KOPT-K1 (cell line): Measurements from ENCODE around the gene SLC17A8.

ENCODE experiments used
- H3K27ac ChIP-seq: fragments of 200-600 bp; sonication (generic); 2 replicates; pipeline ENCODE4 v1.5.1; 2016; ENCODE audit warnings: antibody characterized with exemption, mild to moderate bottlenecking, low read depth, low read length; ENCODE audit not compliant: poor library complexity, severe bottlenecking
- H3K36me3 ChIP-seq: fragments of 200-600 bp; sonication (generic); 2 replicates; pipeline ENCODE4 v1.5.1; 2017; ENCODE audit warnings: antibody characterized with exemption, mild to moderate bottlenecking, low read length, moderate library complexity; ENCODE audit not compliant: insufficient read depth
- H3K9me3 ChIP-seq: fragments of 200-600 bp; sonication (generic); 2 replicates; pipeline ENCODE4 v1.5.1; 2017; ENCODE audit warnings: antibody characterized with exemption, low read length, mild to moderate bottlenecking; ENCODE audit not compliant: insufficient read depth, poor library complexity, severe bottlenecking

The SLC17A8 gene

GRCh38 chr12:100433701-100434100 lies 76.8 kb downstream of the SLC17A8 start:
- H3K9me3 ChIP-seq = no peaks in the 10 kb centered on the region
- H3K27ac ChIP-seq = no peak overlapping the region
- no peaks in the 10 kb centered on the region for H3K36me3 ChIP-seq

GRCh38 chr12:100434177-100434576 lies 77.3 kb downstream of the SLC17A8 start:
- no peaks in the 10 kb centered on the region for H3K9me3 ChIP-seq

GRCh38 chr12:100435957-100436356 lies 79.1 kb downstream of the SLC17A8 start:
- Histone ChIP-seq H3K9me3 (no peaks in the 10 kb centered on the region), H3K36me3 (no peaks in the 10 kb centered on the region), H3K27ac (no peak overlapping the region)

More at GRCh38 chr12:100434177-100434576, 77.3 kb downstream of the SLC17A8 start:
- H3K27ac ChIP-seq = no peak overlapping the region
- no peaks in the 10 kb centered on the region for H3K36me3 ChIP-seq

- no peak overlapping the region for H3K27ac ChIP-seq
- no peaks in the 10 kb centered on the region for H3K9me3 ChIP-seq
- H3K36me3 ChIP-seq = no peaks in the 10 kb centered on the region
These were observed 80.4 kb downstream of the SLC17A8 start for GRCh38 chr12:100437038-100437841.

GRCh38 chr12:100439797-100440196 lies 82.9 kb downstream of the SLC17A8 start:
- Histone ChIP-seq H3K36me3 (no peaks in the 10 kb centered on the region), H3K27ac (no peak overlapping the region), H3K9me3 (no peaks in the 10 kb centered on the region)

GRCh38 chr12:100442403-100442802 lies 85.5 kb downstream of the SLC17A8 start:
- H3K27ac ChIP-seq = no peak overlapping the region
- H3K36me3 ChIP-seq = no peaks in the 10 kb centered on the region
- no peaks in the 10 kb centered on the region for H3K9me3 ChIP-seq

GRCh38 chr12:100443434-100443833 lies 86.6 kb downstream of the SLC17A8 start:
- H3K27ac ChIP-seq = no peak overlapping the region

GRCh38 chr12:100445081-100445481 lies 88.2 kb downstream of the SLC17A8 start:
- Histone ChIP-seq H3K36me3 (no peaks in the 10 kb centered on the region), H3K27ac (no peak overlapping the region), H3K9me3 (no peaks in the 10 kb centered on the region)

More at GRCh38 chr12:100443434-100443833, 86.6 kb downstream of the SLC17A8 start:
- H3K9me3 ChIP-seq = no peaks in the 10 kb centered on the region
- H3K36me3 ChIP-seq = no peaks in the 10 kb centered on the region

GRCh38 chr12:100447381-100447780 lies 90.5 kb downstream of the SLC17A8 start:
- H3K27ac ChIP-seq = no peak overlapping the region
- H3K9me3 ChIP-seq = no peaks in the 10 kb centered on the region
- H3K36me3 ChIP-seq = no peaks in the 10 kb centered on the region

GRCh38 chr12:100448656-100449055 lies 91.8 kb downstream of the SLC17A8 start:
- Histone ChIP-seq H3K27ac (no peak overlapping the region), H3K36me3 (no peaks in the 10 kb centered on the region), H3K9me3 (no peaks in the 10 kb centered on the region)

GRCh38 chr12:100450735-100451134 lies 93.9 kb downstream of the SLC17A8 start:
- no peak overlapping the region for H3K27ac ChIP-seq
- no peaks in the 10 kb centered on the region for H3K36me3 ChIP-seq
- H3K9me3 ChIP-seq = no peaks in the 10 kb centered on the region

- Histone ChIP-seq H3K9me3 (no peaks in the 10 kb centered on the region), H3K27ac (no peak overlapping the region), H3K36me3 (no peaks in the 10 kb centered on the region)
These were observed 97.1 kb downstream of the SLC17A8 start for GRCh38 chr12:100453951-100454350.

- Histone ChIP-seq H3K36me3 (no peaks in the 10 kb centered on the region), H3K27ac (no peak overlapping the region), H3K9me3 (no peaks in the 10 kb centered on the region)
These were observed 99.0 kb downstream of the SLC17A8 start for GRCh38 chr12:100455896-100456295.

- H3K36me3 ChIP-seq = no peaks in the 10 kb centered on the region
- H3K9me3 ChIP-seq = no peaks in the 10 kb centered on the region
- no peak overlapping the region for H3K27ac ChIP-seq
These were observed 101.3 kb downstream of the SLC17A8 start for GRCh38 chr12:100458191-100458590.

GRCh38 chr12:100460702-100461101 lies 103.8 kb downstream of the SLC17A8 start:
- Histone ChIP-seq H3K9me3 (no peaks in the 10 kb centered on the region), H3K27ac (no peak overlapping the region), H3K36me3 (no peaks in the 10 kb centered on the region)

GRCh38 chr12:100461330-100461973 lies 104.6 kb downstream of the SLC17A8 start:
- no peaks in the 10 kb centered on the region for H3K9me3 ChIP-seq
- H3K27ac ChIP-seq = no peak overlapping the region
- H3K36me3 ChIP-seq = no peaks in the 10 kb centered on the region
